ENCODE results near the gene PRKG1.
"Not testable (repeated sequence)": the region's sequence is repeated elsewhere in the genome, so short reads cannot be mapped to it uniquely, and the experiment has no call there.

Gene PRKG1

DNA sequence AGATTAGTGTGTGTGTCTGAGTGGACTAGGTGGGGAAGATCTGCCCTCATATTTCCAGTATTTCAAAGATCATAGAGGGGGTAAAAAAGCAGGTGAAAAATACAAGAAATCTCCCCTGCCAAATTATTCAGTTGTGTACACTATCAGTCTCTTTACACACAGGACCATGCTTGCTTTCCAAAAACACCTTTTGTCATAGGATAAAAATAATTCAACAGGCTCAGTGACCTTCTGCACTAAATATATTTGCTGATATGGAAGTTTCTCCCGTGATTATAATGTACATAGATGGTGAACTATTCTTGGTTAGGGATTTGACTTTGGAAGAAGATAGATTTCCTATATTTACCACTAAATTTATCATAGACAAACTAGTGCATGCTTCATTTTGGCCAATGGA lies 649.8 kb downstream of the PRKG1 start:
- FAIRE-seq: no peak

DNA sequence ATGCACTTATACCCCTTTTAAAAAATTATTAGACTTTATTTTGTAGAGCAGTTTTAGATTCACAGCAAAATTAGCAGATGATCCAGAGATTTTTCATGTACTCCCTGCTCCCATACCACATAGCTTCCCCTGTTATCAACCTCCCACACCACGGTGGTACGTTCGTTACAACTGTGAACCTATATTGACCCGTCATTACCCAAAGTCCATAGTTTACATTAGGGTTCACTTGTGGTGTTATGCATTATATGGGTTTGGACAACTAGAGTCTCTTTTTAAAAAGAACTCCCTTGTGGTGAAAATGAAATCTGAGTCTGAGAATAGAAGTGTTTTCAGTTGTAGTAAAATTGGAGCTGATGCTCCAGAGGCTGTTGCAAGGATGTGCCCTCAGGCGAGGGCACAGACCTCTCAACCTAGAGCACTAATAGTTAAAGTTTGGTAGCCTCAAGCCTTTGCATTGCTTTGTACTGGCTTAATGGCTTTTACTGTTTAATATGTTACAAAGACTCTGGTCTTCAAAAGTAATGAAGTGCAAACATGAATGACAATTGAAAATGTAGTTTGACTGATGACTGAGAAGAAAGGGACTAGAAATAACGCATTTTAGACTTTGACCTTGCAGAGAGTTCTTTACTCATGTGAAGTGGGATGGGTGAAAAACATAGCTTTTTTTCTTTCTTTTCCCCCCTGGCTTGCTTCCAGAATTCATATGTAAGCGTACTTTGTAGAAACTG lies 655.7 kb downstream of the PRKG1 start:
- FAIRE-seq: no peak

DNA sequence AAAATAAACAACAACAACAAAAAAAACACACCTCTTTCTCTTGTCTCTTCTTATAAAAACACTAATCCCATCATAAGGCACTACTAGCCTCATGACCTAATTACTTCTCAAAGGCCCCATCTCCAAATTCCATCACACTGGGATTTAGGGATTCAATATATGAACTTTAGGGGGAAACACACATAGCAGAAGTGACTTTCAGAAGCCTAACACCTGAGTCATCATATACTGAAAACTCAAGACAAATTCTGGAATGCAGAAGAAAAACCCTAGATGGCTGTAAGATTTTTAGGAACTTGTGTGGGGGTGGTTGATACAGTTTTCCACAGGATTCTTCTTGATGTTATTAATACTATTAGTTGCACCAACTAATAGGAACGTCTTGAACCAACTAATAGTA lies 658.8 kb downstream of the PRKG1 start:
- no peak for FAIRE-seq

DNA sequence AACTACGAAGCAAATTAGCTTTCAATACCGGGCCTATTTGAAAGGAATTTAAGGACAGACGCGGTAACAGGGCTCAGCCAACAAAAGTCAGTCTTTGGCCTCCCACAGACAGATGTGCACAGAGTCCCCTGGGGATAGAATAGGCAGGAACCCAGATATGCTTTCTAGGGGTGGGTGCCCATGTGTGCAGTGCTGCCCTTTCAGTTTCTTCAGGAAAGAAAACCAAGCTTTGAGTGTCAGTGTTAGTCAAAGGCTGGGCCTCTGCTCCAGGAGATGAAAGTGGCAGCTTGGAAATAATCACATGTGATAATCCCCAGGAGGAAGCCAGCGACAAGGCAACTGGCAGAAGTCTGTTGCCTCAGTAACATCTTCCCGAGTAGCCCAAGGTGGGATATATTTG lies 668.9 kb downstream of the PRKG1 start:
- FAIRE-seq: no peak

DNA sequence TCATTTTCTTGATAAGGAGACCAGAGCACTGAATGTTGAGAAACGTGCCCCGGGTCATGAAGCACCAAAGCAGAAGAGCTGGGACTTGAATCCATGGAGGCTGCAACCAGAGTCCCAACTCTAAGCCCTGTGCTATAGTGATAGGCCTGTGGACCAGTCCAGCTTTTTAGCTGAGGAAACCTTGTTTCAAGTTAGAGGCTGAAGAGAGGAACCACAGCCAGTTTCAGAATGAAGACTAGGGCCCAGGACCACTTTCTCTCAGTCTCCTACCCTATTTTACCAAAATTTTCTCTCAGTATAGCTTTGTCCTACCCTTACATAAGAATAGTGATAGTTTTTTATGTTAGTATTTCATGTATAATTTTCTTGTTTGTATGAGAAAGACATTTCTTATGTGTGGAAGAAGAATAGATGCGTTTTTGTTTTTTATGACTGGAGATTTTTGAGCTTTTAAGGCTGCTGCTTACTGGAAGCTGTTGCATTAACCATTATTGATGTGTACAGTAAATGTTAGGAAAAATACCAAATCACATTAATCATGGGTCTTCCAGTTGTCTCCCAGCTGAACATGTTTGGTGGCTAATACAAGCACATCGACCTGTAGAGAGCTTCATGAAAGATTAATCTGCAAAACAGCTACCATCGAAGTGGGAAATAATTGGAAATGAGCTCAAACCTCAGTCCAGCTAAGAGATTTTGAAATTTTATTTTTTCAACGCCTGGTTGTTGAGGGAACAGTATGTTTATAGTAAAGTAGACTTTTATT lies 670.1 kb downstream of the PRKG1 start:
- FAIRE-seq: no peak

DNA sequence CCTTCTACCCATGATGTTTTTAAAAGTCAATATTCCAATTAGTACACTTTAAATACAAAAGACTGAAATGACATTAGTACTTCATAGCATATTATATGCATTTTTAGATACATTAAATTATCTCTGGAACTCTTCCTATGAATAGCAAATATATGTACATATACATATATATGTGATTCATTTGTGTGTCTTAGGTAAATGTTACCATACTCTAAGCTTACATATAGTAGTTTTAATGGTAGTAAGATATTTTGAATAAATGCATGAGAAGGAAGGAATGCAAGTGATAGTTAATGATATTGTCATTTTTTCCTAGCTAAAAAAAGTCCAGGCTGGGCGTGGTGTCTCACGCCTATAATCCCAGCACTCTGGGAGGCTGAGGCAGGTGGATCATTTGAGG lies 671.1 kb downstream of the PRKG1 start:
- FAIRE-seq: no peak

DNA sequence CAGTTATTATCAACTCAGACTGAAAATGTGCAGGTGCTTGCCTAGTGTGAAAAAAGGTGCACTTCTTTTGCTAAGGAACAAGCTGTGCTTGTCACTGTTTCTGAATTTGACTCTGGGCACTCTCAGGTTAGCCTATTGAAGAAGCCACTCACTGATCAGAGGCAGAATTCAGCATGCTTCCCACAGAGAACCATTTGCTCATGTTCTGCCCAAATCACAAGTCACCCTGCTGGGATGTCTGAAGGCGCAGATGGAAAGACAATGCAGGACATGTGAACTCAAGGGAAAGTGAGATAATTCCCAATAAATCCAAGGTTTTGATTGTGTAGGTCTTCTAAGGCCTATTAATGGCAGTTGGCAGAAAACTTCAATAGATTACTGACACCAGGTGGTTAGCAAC lies 672.9 kb downstream of the PRKG1 start:
- no peak for FAIRE-seq

DNA sequence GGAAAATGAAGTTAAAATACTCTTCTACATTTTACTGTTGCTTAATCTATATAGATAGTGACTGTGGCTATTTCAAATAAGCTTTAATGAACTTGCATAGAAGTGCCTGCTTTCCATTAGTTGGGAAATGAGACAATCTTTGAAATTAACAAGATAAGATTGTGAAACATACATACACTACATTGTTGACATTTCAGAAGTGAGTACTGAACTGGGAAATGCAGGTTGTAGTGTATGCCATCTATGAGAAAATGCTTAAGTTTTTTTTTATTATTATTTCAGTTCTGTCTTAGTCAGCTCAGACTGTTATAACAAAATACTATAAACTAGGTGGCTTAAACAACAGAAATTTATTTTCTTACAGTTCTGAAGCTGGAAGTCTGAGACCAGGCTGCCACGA lies 674.7 kb downstream of the PRKG1 start:
- no peak for FAIRE-seq

DNA sequence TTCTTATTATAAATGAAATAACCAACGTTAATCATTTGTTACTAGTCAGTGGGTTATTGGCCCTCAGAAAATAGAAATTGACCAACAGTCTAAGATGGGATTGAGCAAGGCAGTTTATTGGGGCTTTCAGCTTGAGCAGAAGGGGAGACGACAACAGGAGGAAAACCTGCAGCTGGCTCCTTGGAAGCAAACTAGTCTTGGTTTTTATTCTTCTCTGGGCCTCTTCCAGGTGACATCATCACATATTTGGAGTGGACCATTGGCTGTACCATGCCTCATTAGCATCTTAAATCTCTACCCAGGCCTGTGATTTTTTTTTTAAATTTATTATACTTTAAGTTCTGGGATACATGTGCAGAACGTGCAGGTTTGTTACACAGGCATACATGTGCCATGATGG lies 684.1 kb downstream of the PRKG1 start:
- no peak for FAIRE-seq

DNA sequence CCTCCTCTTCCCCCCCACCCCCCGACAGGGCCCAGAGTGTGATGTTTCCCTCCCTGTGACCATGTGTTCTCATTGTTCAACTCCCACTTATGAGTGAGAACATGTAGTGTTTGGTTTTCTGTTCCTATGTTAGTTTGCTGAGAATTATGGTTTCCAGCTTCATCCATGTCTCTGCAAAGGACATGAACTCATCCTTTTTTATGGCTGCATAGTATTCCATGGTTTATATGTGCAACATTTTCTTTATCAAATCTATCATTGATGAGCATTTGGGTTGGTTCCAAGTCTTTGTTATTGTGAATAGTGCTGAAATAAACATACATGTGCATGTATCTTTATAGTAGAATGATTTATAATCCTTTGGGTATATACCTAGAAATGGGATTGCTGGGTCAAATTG lies 684.6 kb downstream of the PRKG1 start:
- not testable (repeated sequence) for FAIRE-seq

DNA sequence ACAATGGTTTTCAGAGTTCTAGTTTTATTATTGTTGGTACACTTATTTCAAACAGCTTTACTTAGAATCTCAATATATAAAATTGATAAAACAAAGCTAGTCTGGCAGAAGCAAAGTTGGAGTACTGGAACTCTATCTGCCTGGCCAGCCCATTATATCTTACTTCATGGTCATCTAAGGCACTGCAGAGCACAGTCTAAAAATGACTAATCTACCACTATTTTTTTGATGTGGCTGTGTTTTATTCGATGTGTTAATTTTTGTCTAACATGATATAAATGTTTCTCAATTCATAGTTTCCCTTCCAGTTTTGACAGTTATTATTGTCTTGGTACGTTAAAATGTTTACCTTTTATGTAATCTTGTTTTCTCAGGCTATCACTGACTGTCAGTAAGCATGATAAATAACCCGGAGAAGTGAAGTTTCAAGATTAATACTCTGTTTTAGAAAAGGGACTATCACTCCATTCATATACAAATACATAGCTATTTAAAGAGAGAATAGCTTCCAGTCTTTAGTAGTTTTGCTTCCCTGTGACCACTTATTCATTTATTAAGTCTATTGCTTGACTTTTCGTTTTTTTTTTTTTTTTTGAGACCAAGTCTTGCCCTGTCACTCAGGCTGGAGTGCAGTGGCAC lies 685.7 kb downstream of the PRKG1 start:
- FAIRE-seq: no peak

DNA sequence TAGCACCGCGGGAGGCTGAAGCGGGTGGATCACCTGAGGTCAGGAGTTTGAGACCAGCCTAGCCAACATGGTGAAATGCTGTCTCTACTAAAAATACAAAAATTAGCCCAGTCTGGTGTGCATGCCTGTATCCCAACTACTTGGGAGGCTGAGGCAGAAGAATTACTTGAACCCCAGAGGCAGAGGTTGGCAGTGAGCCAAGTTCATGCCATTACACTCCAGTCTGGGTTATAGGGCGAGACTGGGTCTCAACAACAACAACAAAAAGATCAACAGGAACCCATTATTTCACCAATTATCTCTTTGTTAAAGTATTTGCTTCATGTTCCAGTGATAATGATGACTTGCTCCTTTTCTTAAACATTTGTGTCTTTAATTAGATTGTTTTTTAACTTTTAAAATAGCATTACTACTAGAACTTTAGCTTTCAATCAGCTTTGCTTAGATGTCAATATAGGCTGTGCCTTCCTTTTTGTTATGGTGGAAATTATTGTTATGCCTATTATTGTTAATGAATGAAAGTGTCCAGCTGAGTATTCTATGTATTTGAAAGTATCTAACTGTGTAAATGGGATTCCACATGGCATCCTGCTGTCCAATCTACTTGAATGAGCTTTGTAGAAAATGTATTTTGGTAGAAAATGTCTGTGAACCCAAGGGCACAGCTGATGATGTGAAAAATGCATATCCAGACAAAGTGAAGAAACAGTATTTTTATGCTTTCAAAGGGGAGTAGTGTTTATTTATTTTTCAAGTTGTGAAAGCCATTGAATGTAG lies 686.8 kb downstream of the PRKG1 start:
- FAIRE-seq: no peak

DNA sequence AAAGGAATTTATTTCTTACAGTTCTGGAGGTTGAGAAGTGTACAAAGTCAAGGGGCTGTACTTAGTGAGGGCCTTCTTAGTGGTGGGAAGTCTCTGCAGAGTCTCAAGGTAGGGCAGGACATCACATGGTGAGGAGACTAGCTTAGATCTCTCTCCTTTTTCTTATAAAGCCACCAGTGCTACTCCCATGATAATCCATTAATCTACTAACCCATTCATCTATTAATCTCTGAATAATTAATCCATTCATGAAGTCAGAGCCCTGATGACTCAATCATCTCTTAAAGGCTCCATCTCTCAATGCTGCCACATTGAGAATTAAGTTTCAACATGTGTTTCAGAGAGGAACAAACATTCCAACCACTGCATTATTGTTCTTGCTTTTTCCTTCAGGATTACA lies 689.5 kb downstream of the PRKG1 start:
- no peak for FAIRE-seq

DNA sequence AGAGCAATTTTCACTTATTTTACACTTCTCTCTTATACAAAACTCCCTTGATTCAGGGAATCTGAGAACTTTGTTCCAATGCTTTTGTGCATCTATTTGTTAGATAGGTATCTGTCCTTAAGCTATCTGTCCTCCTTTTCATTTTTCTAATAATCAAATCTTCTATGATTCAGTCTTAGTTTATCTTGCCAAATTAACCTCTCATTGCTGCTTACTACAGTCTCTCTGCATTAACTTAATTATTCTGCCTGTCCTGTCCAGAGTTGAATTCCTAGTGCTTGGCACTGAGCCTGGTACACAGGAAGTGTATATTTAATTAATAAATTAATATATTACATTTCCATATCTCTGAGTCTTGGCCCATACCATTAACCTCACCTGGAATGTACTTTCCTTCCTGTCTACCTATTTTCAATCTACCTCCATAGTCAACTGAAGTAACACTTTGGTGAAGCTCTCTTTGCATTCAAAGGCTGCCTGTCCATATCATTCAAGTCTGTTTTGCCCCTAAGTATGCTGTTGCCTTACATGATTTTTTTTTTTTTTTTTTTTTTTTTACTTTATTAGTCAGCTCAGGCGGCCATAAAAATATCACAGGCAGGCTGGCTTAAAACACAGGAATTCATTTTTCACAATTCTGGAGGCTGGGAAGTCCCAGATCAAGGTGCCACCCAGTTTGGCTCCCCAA lies 691.1 kb downstream of the PRKG1 start:
- no peak for FAIRE-seq

DNA sequence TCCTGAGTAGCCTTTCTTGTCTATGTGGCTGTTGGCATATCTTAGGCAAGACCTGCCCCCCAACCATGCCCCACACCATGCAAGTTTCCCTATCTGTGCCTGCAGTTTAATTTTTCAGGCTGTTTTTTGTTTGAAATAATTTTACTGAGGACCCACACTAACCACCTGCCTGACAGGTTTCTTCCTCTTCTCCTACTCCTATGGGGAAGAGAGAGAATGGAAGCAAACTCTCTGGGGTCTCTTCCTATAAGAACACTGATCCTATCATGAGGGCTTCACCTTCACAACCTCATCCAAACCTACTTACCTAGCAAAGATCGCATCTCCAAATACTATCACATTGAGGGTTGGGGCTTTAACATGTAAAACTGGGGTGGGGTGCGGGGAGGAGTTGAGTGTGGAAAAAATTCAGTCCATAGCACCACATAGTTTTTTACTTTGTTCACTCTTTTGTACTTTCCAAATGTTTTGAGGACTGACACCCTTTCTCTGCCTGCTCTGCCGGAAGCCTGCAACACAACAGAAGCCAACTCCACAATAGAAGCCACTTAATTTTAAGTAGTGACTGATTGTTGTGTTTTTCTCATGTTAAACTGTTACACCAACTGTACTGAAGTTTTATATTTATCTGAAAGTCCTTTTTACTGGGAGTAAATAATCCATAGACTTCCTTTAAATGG lies 692.3 kb downstream of the PRKG1 start:
- no peak for FAIRE-seq

DNA sequence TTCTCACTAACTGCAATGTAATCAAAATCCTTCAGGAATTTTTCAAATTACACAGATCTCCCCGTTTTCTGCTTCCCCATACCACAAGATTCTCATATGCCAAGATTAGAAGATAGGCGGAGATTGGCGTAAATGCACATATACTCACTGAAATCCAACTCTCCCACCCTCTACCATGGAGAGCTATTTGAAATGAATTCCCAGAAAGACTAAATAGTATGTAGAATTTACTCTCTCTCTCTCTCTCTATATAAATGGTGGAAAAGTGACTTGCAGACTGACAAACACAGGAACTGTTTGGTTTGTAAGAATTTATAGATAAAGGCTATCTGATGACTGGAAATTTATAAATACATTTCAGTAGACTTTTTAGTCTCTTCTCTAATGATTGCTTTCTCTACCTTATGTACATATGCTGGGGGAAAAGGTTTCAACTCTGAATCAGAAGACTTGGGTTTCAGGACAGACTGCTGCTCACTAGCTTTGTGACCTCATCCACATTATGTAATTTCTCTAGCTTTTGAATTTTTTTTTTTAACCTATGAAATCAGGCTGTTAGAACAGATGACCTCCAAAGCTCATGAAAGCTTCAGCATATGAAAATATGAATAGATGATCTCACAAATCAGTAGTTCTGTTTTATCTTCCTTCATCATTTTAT lies 692.9 kb downstream of the PRKG1 start:
- no peak for FAIRE-seq

DNA sequence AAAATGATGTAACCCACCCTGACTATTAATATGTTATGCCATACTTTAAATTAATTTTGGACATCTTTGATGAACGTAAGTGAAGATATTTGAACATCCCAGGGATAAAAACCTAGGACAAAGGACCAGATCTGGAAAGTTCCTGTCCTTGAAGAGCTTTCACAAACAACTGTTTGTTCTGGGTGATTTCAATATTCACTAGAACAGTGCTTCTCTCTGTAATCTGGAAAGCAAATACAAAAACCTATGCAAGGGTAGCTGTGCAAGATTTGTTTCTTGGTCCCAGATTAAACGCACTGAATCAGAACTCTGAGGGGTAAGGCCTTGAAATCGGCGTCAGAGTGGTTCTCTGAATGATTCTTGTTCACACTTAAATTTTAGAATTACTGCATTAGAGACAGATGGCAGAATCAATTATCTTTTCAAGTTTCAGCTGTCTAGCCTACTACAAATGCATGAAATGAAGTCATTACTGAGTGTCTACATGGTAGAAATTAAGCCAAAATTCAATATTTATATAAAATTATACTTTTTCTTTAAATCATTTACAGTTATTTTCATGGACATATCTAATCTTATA lies 694.7 kb downstream of the PRKG1 start:
- FAIRE-seq: no peak

DNA sequence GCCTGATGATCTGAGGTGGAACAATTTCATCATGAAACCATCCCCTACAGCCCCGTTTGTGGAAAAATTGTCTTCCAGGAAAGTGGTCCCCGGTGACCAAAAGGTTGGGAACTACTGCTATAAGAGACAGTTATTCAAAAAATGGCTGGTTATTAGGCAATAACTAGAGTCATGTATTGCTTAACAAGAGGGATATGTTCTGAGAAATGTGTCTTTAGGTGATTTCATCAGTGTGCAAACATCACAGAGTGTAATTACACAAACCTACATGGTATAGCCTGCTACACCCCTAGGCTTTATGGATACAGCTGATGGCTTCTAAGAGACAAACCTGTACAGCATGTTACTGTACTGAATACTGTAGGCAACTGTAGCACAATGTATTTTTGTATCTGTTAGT lies 696.4 kb downstream of the PRKG1 start:
- no peak for FAIRE-seq

DNA sequence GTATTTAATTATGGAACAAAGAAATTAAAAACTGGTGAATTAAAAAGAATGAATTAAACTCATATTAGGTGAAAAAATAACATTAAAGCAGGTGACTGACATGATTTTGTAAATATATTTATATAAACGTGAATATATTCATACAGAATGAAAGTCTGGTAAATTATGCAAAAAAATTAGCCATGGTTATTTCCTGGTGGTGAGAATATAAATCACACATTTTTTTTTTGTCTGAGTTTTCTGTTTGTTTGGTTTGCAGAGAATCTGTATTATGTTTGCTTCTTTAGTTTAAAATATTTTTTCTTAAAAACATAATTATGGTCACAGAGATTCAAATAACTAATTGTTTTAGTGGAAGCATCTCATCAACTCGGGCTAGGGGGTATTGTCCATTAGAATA lies 698.1 kb downstream of the PRKG1 start:
- FAIRE-seq: peak; percentile 33

DNA sequence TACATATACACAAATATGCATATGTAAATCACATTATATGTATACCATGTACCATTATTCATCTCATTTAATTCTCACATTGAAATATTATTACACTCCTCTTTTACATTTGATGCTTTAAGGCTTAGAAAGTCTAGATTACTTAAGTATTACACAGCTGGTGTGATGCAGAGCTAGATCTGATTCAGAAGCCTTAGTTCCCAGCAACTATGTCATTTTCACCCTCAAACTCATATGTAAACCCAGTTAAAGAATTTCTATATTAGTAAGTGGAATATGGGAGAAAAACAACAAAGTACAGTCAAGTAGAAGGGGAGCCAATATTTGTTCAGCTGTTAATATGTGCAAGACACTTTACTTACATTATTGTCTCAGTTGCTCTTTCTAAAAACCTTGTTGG lies 699.4 kb downstream of the PRKG1 start:
- FAIRE-seq: no peak

DNA sequence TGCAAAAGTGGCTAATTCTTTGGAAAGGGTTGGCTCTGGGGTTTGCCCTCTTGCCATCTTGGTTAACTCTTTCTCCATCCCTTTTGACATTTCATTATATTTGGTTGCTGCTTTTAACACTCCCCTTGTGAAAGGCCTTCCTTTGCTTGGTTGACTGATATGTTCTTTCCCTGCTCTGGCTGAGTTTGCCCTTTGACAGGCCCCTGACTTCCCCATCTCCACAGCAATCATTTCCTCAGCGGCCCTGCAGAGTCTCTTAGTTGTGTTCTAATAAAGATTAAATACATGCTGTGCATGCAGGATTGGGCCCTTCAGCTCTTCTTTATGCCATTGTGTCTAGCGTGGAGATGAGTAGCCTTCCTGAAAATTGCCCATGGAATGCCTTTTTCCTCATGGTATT lies 709.7 kb downstream of the PRKG1 start:
- no peak for FAIRE-seq

Data from colon (tissue), 2 donors.